GM21786 (cell line): Measurements from ENCODE around the gene IZUMO2.
"Not testable (repeated sequence)": the region's sequence is repeated elsewhere in the genome, so short reads cannot be mapped to it uniquely, and the experiment has no call there.

Source experiments
- ATAC-seq: cut with Tn5 transposase; IDR thresholded peaks from one replicate; pipeline ENCODE4 v1.9.1; 2021; ENCODE audit not compliant: unreplicated experiment

IZUMO2 gene

DNA sequence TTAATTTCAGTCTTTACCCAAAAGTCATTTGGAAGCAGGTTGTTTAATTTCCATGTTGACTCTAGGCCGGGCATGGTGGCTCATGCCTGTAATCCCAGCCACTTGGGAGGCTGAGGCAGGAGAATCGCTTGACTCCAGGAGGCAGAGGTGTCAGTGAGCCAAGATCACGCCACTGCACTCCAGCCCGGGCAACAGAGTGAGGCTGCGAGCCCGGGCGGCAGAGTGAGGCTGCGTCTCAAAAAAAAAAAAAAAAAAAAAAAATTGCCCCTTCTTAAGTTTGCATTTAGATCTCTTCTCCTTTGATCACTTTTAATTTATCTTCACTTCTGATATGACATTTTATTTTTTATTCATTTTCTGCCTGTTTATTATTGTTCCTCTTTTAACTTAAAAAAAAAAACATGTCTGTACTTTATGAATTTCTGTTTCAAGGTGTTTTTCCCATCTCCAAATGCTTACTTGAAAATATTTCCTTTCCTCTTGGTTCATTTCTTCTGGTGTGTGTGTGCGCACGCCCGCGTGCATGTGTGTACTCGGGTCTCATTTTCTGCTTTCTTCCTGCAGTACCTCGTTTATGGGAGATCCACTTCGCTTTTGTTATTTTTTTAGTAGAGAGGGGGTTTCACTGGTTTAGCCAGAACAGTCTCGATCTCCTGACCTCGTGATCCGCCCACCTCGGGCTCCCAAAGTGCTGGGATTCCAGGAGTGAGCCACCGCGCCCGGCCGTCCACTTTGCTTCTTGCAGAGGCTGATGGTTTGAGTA is 26.3 kb downstream of the IZUMO2 start:
- ATAC-seq, result not testable (repeated sequence)

DNA sequence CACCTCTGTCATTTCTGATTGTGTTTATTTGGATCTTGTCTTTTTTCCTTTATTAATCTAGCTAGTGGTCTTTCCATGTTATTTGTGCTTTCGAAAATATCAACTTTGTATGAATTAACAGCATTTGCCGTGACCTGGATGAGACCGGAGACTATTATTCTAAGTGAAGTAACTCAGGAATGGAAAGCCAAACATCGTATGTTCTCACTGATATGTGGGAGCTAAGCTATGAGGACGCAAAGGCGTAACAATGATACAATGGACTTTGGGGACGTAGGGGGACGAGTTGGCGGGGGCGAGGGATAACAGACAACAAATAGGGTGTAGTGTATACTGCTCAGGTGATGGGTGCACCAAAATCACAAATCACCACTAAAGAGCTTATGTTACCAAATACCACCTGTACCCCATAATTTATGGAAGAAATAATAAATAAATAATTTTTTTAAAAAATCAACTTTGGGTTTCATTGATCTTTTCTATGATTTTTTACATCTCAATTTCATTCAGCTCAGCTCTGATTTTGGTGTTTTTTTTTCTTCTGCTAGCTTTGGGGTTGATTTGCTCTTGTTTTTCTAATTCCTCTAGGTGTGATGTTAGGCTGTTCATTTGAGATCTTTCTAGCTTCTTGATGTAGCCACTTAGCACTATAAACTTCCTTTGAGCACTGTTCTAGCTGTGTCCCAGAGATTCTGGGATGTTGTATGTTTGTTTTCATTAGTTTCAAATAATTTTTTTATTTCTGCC is 27.1 kb downstream of the IZUMO2 start:
- ATAC-seq, result not testable (repeated sequence)

DNA sequence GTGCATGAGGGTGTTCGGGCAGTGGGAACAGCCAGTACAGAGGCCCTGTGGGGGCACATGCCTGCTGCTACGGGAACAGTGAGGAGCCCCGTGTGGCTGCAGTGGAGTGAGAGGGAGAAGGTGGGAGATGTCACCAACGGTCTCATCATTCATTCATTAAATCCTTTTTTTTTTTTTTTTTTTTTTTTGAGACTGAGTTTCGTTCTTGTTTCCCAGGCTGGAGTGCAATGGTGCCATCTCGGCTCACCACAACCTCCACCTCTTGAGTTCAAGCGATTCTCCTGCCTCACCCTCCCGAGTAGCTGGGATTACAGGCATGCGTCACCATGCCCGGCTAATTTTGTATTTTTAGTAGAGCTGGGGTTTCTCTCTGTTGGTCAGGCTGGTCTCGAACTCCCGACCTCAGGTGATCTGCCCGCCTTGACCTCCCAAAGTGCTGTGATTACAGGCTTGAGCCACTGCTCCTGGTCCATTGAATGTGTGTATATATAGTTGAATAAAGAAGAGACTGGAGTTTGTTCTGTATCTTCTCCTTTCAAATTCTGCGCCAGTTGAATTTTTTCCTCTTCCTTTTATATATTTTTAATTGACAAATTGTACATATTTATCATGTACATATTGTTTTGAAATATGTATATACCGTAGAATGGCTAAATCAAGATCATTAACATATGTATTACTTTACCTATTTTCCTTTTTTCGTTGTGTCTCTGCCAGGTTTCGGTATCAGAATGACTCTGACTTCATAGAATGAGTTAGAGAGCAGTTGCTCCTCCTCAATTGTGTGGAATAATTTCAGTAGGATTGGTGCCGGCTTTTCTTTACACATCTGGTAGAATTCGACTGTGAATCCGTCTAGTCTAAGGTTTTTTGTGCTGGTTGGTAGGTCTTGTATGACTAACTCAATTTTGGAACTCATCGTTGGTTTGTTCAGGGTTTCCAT is 28.0 kb downstream of the IZUMO2 start:
- not testable (repeated sequence) for ATAC-seq

DNA sequence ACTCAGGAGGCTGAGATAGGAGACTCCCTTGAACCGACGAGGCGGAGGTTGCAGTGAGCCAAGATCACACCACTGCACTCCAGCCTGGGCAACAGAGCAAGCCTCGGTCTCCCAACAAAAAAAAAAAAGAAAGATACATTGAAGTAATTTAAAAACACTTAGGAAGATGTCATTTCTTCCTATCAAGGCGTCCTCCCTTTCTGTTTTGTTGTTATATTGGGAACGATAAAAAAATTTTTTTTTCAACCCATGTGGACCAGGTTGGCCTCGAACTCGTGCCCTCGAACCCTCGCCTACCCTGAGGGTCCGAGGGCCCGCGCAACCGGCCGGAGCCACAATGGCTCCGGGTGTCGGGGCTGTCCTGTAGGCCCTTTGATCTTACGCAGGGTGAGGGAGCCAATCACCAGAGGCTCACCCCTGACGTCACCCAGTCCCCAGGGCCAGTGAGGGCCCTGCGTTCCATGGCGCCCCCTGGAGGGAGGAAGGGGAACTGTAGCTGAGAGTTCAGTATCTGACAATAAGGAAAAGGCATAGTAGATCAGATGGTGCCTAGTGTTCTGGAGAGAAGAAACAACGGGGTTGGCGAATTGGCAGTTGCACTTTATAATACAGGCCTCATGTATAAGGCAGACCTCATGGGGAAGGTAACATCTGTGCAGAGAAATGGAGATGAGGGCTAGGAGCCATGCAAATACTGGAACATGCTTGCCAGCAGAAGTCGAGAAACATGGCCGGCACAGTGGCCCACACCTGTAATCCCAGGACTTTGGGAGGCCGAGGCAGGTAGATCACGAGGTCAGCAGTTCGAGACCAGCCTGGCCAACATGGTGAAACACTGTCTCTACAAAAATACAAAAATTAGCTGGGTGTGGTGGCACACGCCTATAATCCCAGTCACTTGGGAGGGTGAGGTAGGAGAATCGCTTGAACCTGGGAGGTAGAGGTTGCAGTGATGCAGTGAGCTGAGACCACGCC is 29.3 kb downstream of the IZUMO2 start:
- ATAC-seq, result not testable (repeated sequence)

DNA sequence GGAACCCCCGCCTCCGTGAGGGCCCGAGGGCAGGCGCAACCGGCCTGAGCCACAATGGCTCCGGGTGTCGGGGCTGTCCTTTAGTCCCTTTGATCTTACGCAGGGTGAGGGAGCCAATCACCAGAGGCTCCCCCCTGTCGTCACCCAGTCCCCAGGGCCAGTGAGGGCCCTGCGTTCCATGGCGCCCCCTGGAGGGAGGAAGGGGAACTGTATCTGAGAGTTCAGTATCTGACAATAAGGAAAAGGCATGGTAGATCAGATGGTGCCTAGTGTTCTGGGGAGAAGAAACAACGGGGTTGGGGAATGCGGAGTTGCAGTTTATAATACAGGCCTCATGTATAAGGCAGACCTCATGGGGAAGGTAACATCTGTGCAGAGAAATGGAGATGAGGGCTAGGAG is 59.1 kb downstream of the IZUMO2 start:
- not testable (repeated sequence) for ATAC-seq

DNA sequence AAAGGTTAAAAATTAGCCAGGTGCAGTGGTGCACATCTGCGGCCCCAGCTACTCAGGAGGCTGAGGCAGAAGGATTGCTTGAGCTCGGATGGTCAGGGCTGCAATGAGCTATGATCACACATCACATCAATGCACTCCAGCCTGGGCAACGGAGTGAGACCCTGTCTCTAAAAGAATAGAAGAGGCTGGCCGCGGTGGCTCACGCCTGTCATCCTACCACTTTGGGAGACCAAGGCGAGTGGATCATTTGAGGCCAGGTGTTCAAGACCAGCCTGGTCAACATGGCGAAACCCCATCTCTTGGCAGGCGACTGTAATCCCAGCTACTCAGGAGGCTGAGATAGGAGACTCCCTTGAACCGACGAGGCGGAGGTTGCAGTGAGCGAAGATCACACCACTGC is 59.7 kb downstream of the IZUMO2 start:
- not testable (repeated sequence) for ATAC-seq
